Right lobe of liver (tissue), 4 donors: ENCODE data around the gene POU4F2.

Experiments
- CTCF ChIP-seq, 4 donors: fragments of 200-600 bp in 3 of 4; fragments of 450-650 bp in 1 of 4; IDR thresholded peaks; one replicate each; pipeline versions ENCODE4 v1.5.1 to v1.8.0; 2016 to 2022; ENCODE audit warnings: antibody characterized with exemption in 4 of 4, mild to moderate bottlenecking in 2 of 4
- POLR2A ChIP-seq: fragments of 450-650 bp; IDR thresholded peaks from one replicate; pipeline ENCODE4 v1.6.1; 2017; ENCODE audit warnings: antibody characterized with exemption, mild to moderate bottlenecking
- donor health status: DM: no; HTN: no; CAD: no.
- donor health status: DM: no; HTN: no; CAD: no.
- donor health status: DM: no; HTN: yes; CAD: no.

GRCh38 chr4:146638333-146638785 lies 334 bp upstream of the POU4F2 start:
- no peak for TF ChIP-seq CTCF (IDR thresholded peaks at IDR 0.05)
- no peak for TF ChIP-seq POLR2A
